ENCODE measurements around the gene SPECC1L.
"Not testable (repeated sequence)": the region's sequence is repeated elsewhere in the genome, so short reads cannot be mapped to it uniquely, and the experiment has no call there.

SPECC1L gene

DNA sequence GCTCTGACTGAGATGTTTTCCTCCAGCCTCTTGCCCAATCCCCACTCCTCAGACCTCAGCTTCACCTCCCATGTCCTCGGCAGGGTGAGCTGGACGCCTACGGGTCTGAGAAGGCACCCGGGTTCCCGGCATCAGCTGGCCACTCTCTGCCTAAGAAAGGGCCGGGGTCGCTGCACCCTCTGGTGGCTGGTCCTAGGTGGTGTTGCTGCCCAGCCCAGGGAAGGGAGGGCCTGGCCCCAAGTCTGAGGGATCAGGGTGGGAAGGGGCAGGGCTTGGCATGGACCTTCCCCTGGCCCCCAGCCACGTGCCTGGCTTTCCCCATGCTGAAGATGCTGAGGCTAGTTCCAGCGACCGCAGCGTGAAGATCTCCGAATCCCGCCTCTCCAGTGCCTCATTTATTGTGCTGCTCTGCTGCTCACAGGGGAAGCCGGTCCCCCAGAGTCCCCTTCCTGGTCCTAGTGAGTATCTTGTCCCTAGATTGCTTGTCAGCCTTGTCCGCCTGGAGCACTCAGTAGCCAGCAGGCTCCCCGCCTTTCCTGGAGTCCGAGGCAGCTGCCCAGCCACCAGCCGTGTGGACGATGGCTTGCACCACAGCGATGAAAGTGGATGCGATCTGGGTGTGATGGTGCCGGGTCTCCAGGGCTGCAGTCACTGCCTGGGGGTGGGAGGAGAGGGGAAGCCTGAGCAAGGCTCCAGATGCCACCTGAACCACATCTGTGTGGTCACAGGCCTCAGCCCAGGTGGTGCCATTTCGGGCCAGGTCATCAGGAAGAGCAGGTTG, 22.9 kb upstream of the SPECC1L start:
- Histone ChIP-seq H4K20me1 (ENCODE audit: insufficient read depth, low read length, poor library complexity, severe bottlenecking) (no peaks in the 10 kb centered on the region), H3K9ac (ENCODE audit: low read depth, low read length, poor library complexity, severe bottlenecking) (no peak overlapping the region), H2AFZ (ENCODE audit: low read length) (0 out of 2 replicates have a peak overlapping the region, but pooled peaks have one; percentile 64), H3K79me2 (ENCODE audit: insufficient read depth, low read length) (no peaks in the 10 kb centered on the region), H3K4me3 (ENCODE audit: low read length, poor library complexity, severe bottlenecking) (no peak overlapping the region), H3K4me2 (ENCODE audit: low read depth, low read length, poor library complexity, severe bottlenecking) (no peak overlapping the region), H3K27me3 (ENCODE audit: insufficient read depth, low read length, poor library complexity, severe bottlenecking) (no peaks in the 10 kb centered on the region), H3K9me2 (replicated peaks; ENCODE audit: low read depth, low read length) (no peaks in the 10 kb centered on the region), H3K4me1 (ENCODE audit: insufficient read depth, low read length, poor library complexity, severe bottlenecking) (peaks cover 20% of the 10 kb centered on the region), H3K36me3 (ENCODE audit: insufficient read depth, low read length) (no peaks in the 10 kb centered on the region), H3F3A (ENCODE audit: low read depth) (no peaks in the 10 kb centered on the region), H3K9me3 (ENCODE audit: insufficient read depth, low read depth, low read length) (no peaks in the 10 kb centered on the region)
- TF ChIP-seq, protein P1, sequence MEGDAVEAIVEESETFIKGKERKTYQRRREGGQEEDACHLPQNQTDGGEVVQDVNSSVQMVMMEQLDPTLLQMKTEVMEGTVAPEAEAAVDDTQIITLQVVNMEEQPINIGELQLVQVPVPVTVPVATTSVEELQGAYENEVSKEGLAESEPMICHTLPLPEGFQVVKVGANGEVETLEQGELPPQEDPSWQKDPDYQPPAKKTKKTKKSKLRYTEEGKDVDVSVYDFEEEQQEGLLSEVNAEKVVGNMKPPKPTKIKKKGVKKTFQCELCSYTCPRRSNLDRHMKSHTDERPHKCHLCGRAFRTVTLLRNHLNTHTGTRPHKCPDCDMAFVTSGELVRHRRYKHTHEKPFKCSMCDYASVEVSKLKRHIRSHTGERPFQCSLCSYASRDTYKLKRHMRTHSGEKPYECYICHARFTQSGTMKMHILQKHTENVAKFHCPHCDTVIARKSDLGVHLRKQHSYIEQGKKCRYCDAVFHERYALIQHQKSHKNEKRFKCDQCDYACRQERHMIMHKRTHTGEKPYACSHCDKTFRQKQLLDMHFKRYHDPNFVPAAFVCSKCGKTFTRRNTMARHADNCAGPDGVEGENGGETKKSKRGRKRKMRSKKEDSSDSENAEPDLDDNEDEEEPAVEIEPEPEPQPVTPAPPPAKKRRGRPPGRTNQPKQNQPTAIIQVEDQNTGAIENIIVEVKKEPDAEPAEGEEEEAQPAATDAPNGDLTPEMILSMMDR (conservative IDR thresholded peaks at IDR 0.05; ENCODE audit: low read length): peak; percentile 76
- no peak for TF ChIP-seq EZH2phosphoT487 (IDR thresholded peaks at IDR 0.05; ENCODE audit: borderline replicate concordance)

DNA sequence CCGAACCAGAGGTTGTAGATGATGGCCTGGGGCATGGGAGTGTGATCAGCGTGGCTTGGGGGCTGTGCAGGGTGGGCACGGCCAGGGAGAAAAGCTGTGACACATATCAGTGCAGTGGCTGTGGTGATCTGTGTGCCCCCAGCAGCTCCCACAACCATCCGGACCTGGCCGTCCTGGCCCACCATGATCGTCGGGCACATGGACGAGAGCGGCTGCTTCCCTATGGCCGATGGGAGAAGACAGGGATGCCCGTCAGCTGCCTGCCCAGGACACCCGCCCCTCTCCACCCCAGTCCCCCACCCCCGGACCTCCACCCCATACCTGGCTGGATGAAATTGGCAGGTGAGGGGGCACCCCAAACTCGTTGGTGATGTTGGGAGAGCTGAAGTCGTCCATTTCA, 22.0 kb upstream of the SPECC1L start:
- H3F3A ChIP-seq (ENCODE audit: low read depth); H3K9ac ChIP-seq (ENCODE audit: low read depth, low read length, poor library complexity, severe bottlenecking); H3K9me2 ChIP-seq (replicated peaks; ENCODE audit: low read depth, low read length); H3K9me3 ChIP-seq (ENCODE audit: insufficient read depth, low read depth, low read length); H3K79me2 ChIP-seq (ENCODE audit: insufficient read depth, low read length); H3K27me3 ChIP-seq (ENCODE audit: insufficient read depth, low read length, poor library complexity, severe bottlenecking); H3K4me2 ChIP-seq (ENCODE audit: low read depth, low read length, poor library complexity, severe bottlenecking); H4K20me1 ChIP-seq (ENCODE audit: insufficient read depth, low read length, poor library complexity, severe bottlenecking); H2AFZ ChIP-seq (ENCODE audit: low read length); H3K4me3 ChIP-seq (ENCODE audit: low read length, poor library complexity, severe bottlenecking); H3K36me3 ChIP-seq (ENCODE audit: insufficient read depth, low read length): not testable (repeated sequence)
- H3K4me1 ChIP-seq (ENCODE audit: insufficient read depth, low read length, poor library complexity, severe bottlenecking): peaks cover 12% of the 10 kb centered on the region

GRCh38 chr22:24249413-24249812, 21.2 kb upstream of the SPECC1L start:
- not testable (repeated sequence) for H3K9me2 ChIP-seq (replicated peaks; ENCODE audit: low read depth, low read length); H3K79me2 ChIP-seq (ENCODE audit: insufficient read depth, low read length); H3K9ac ChIP-seq (ENCODE audit: low read depth, low read length, poor library complexity, severe bottlenecking); H3K4me3 ChIP-seq (ENCODE audit: low read length, poor library complexity, severe bottlenecking); H4K20me1 ChIP-seq (ENCODE audit: insufficient read depth, low read length, poor library complexity, severe bottlenecking); H3K4me2 ChIP-seq (ENCODE audit: low read depth, low read length, poor library complexity, severe bottlenecking); H3K27me3 ChIP-seq (ENCODE audit: insufficient read depth, low read length, poor library complexity, severe bottlenecking); H3K9me3 ChIP-seq (ENCODE audit: insufficient read depth, low read depth, low read length); H3K4me1 ChIP-seq (ENCODE audit: insufficient read depth, low read length, poor library complexity, severe bottlenecking); H3F3A ChIP-seq (ENCODE audit: low read depth); H3K36me3 ChIP-seq (ENCODE audit: insufficient read depth, low read length); H2AFZ ChIP-seq (ENCODE audit: low read length)

DNA sequence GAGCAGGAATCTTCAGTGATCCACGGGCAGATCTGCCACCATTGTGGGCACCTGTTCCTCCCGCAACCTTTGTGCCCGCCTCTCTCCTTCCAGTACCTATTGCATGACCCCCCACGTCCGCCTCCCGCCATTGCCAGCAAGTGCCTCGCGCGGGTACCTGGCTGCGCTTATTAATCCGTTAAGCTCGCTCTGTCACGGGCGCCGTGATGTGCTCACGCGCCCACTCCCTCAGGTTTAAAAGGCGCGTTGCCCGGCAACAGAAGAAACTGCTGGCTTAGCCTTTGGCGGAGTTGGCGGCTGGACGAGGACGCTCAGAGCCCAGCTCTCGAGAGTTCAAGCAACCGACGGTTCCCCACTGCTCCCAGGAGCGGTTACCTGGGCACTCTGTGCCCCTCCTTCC, 19.3 kb upstream of the SPECC1L start:
- not testable (repeated sequence) for H3K27me3 ChIP-seq (ENCODE audit: insufficient read depth, low read length, poor library complexity, severe bottlenecking); H2AFZ ChIP-seq (ENCODE audit: low read length); H3K9me3 ChIP-seq (ENCODE audit: insufficient read depth, low read depth, low read length); H4K20me1 ChIP-seq (ENCODE audit: insufficient read depth, low read length, poor library complexity, severe bottlenecking); H3K36me3 ChIP-seq (ENCODE audit: insufficient read depth, low read length); H3K4me2 ChIP-seq (ENCODE audit: low read depth, low read length, poor library complexity, severe bottlenecking); H3K79me2 ChIP-seq (ENCODE audit: insufficient read depth, low read length); H3K9ac ChIP-seq (ENCODE audit: low read depth, low read length, poor library complexity, severe bottlenecking); H3K4me1 ChIP-seq (ENCODE audit: insufficient read depth, low read length, poor library complexity, severe bottlenecking); H3K9me2 ChIP-seq (replicated peaks; ENCODE audit: low read depth, low read length); H3K4me3 ChIP-seq (ENCODE audit: low read length, poor library complexity, severe bottlenecking); H3F3A ChIP-seq (ENCODE audit: low read depth)

GRCh38 chr22:24253126-24253525, 17.5 kb upstream of the SPECC1L start:
- H3K4me3 ChIP-seq (ENCODE audit: low read length, poor library complexity, severe bottlenecking); H3K9me3 ChIP-seq (ENCODE audit: insufficient read depth, low read depth, low read length); H3K79me2 ChIP-seq (ENCODE audit: insufficient read depth, low read length); H2AFZ ChIP-seq (ENCODE audit: low read length); H3K36me3 ChIP-seq (ENCODE audit: insufficient read depth, low read length); H3K4me1 ChIP-seq (ENCODE audit: insufficient read depth, low read length, poor library complexity, severe bottlenecking); H4K20me1 ChIP-seq (ENCODE audit: insufficient read depth, low read length, poor library complexity, severe bottlenecking); H3K4me2 ChIP-seq (ENCODE audit: low read depth, low read length, poor library complexity, severe bottlenecking); H3K9me2 ChIP-seq (replicated peaks; ENCODE audit: low read depth, low read length); H3F3A ChIP-seq (ENCODE audit: low read depth); H3K9ac ChIP-seq (ENCODE audit: low read depth, low read length, poor library complexity, severe bottlenecking); H3K27me3 ChIP-seq (ENCODE audit: insufficient read depth, low read length, poor library complexity, severe bottlenecking): not testable (repeated sequence)

DNA sequence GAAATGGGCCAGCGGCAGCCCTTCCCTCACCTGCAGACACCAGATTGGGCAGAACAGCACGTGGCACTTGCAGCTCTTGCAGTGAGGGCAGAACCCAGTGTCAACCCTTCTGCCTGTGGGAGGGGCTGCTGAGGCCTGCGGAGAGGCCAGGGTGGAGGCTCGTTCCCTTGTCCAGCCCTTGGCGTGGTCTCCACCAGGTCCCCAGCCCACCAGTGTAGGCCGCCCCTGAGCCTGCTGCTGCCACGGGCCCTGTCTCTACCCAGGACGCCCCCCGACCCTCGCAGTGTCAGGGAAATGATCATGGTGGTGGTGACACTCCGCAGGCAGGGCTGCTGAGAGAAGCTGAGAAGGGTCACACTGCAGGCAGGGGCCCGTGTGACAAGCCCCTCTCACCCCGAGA, 14.5 kb upstream of the SPECC1L start:
- H3K9ac ChIP-seq (ENCODE audit: low read depth, low read length, poor library complexity, severe bottlenecking); H3K9me3 ChIP-seq (ENCODE audit: insufficient read depth, low read depth, low read length); H4K20me1 ChIP-seq (ENCODE audit: insufficient read depth, low read length, poor library complexity, severe bottlenecking); H3F3A ChIP-seq (ENCODE audit: low read depth); H3K9me2 ChIP-seq (replicated peaks; ENCODE audit: low read depth, low read length); H3K79me2 ChIP-seq (ENCODE audit: insufficient read depth, low read length); H3K36me3 ChIP-seq (ENCODE audit: insufficient read depth, low read length); H3K4me2 ChIP-seq (ENCODE audit: low read depth, low read length, poor library complexity, severe bottlenecking); H3K4me3 ChIP-seq (ENCODE audit: low read length, poor library complexity, severe bottlenecking); H2AFZ ChIP-seq (ENCODE audit: low read length); H3K27me3 ChIP-seq (ENCODE audit: insufficient read depth, low read length, poor library complexity, severe bottlenecking); H3K4me1 ChIP-seq (ENCODE audit: insufficient read depth, low read length, poor library complexity, severe bottlenecking): not testable (repeated sequence)

- not testable (repeated sequence) for H4K20me1 ChIP-seq (ENCODE audit: insufficient read depth, low read length, poor library complexity, severe bottlenecking); H3K9me3 ChIP-seq (ENCODE audit: insufficient read depth, low read depth, low read length); H3K4me3 ChIP-seq (ENCODE audit: low read length, poor library complexity, severe bottlenecking); H3K4me1 ChIP-seq (ENCODE audit: insufficient read depth, low read length, poor library complexity, severe bottlenecking); H3K36me3 ChIP-seq (ENCODE audit: insufficient read depth, low read length); H2AFZ ChIP-seq (ENCODE audit: low read length); H3K79me2 ChIP-seq (ENCODE audit: insufficient read depth, low read length); H3K9me2 ChIP-seq (replicated peaks; ENCODE audit: low read depth, low read length); H3F3A ChIP-seq (ENCODE audit: low read depth); H3K9ac ChIP-seq (ENCODE audit: low read depth, low read length, poor library complexity, severe bottlenecking); H3K4me2 ChIP-seq (ENCODE audit: low read depth, low read length, poor library complexity, severe bottlenecking); H3K27me3 ChIP-seq (ENCODE audit: insufficient read depth, low read length, poor library complexity, severe bottlenecking)
Observed at GRCh38 chr22:24256736-24257135, 13.9 kb upstream of the SPECC1L start.

All from Loucy (cell line).